GM21576 (cell line): ENCODE data around the gene TTLL8.

ENCODE experiments used
- ATAC-seq: cut with Tn5 transposase; IDR thresholded peaks from one replicate; pipeline ENCODE4 v1.9.1; 2021; ENCODE audit warnings: mild to moderate bottlenecking, moderate library complexity; ENCODE audit not compliant: unreplicated experiment

Gene TTLL8

DNA sequence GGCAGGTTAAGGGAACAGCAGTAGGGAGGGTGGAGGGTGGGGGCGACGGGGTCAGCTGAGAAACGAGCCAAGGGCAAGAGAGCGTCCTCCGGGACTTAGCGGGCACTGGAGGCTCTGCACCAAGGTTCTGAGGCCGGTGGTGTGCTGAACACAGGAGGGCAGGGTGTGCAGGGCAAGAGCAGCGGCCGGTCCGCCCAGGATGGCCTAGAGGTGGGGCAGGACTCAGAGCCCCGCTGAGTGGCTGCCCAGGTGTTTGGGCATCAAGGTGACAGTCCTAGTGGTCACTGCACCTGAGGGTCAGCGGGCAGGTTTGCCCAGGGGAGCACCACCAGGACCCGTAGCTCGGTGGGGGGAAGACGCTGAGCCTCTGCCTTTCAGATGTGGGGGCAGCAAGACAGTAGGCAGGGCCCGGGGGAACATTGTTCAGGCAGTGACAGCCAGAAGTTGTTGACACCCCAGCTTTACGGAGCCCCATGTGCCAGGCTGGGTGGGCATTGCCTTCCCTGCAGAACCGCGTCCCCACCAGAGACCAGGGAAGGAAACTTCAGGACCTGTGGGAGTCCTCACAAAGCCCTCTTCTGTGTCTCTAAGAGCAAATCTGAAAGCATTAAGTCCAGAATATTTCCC is 4.5 kb upstream of the TTLL8 start:
- ATAC-seq, result no peak

GRCh38 chr22:50061824-50062355 is 3.8 kb upstream of the TTLL8 start:
- ATAC-seq, result no peak

- no peak for ATAC-seq
Measured at GRCh38 chr22:50061141-50061823, 3.2 kb upstream of the TTLL8 start.

- no peak for ATAC-seq
Measured at GRCh38 chr22:50060441-50061140, 2.5 kb upstream of the TTLL8 start.

GRCh38 chr22:50059881-50060262 is 1.8 kb upstream of the TTLL8 start:
- no peak for ATAC-seq

DNA sequence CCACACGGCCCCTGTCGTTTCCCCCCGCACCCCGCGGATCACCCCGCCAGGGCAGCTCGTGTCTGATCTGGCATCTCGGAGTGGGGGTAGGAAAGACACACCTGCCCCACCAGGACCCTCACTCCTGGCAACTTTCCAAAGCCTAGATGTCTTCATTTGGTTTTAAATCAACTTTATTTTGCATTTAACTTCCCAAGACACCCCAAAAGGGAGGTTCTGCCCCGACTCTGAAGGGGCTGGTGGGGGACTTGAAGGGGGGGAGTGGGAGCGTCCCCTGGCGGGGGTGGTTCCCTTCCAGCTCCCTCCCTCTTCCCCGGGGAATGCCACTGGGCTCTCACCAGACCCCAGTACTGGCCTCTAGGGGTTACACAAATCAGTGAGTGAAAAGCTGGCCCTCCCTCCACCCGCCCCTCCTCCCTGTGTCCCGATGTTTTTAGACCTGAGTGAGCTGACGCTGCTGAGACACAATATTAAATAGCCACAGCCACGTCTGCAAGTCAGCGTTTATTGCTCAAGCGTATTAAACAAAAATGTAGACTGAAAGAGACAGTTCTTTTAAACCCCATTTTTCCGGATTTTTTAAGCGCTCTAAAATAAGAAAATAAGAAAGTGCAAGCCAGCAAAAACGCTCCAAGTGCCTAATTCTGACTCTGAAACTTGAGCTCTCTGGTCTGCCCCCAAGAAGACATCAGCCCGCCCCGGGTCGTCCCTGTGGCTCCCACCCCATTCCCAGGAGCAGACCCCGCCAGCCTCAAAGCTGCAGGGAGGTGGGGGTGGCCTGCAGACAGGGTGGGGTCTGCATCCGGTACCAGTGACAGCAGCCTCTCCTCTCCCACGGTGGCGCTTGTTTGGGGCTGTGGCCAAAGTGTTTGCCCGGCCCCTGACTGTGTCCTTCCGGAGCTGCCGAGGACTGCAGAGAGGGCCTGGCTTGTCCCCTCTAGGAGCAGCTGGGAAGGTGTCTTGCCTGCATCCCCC is 1.1 kb upstream of the TTLL8 start:
- ATAC-seq, result no peak

- ATAC-seq, result no peak
Measured at GRCh38 chr22:50057278-50058060, 629 bp downstream of the TTLL8 start.

GRCh38 chr22:50056214-50056972 is 1.7 kb downstream of the TTLL8 start:
- ATAC-seq, result no peak

GRCh38 chr22:50053861-50054260 is 4.2 kb downstream of the TTLL8 start:
- ATAC-seq, result no peak

DNA sequence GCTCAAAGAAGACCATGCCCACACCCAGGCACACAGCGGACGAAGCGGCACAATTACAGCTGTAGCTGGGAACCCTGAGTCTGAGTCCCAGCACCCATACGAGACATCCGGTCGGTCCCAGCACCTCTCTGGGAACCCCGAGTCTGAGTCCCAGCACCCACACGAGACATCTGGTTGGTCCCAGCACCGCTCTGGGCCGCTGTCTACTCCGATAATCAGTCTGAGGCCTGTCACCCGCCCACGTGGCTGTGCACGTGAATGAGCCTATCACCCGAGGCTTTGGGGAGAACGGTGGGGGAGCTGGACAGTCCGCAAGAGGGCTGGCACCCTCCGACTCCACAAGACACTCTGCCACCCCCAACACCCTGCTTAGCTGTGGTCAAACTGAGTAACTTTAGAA is 6.2 kb downstream of the TTLL8 start:
- no peak for ATAC-seq

- no peak for ATAC-seq
Measured at GRCh38 chr22:50049299-50050195, 8.6 kb downstream of the TTLL8 start.

DNA sequence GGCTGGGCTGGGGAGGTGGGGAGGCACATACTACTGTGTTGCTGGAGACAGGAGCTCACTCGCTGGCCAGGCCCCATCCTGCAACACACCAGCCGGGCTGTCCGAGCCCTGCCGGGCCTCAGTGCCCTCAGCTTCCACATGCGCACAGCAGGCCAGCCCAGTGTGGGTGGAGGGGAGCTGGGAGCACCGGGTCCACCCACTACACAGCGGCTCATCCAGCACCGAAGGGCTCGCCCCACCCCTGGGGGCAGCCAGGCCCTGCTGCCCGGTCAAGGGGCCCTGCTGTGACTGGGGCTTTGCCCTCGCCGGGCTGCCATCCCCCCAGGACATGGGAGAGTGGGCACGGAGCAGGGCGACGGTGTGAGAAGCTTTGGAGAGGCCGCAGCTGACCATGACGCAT is 9.3 kb downstream of the TTLL8 start:
- ATAC-seq, result no peak

- no peak for ATAC-seq
Measured at GRCh38 chr22:50048061-50048765, 9.9 kb downstream of the TTLL8 start.

- ATAC-seq, result no peak
Measured at GRCh38 chr22:50047346-50047745, 10.8 kb downstream of the TTLL8 start.

GRCh38 chr22:50046481-50047245 is 11.4 kb downstream of the TTLL8 start:
- no peak for ATAC-seq

GRCh38 chr22:50046019-50046415 is 12.1 kb downstream of the TTLL8 start:
- ATAC-seq, result no peak
